Pancreas (tissue), 10 donors: Measurements from ENCODE around the gene NXT1. TPM values are rescaled to one million over a fixed set of nuclear protein-coding genes. Genes with fewer than 3 reads are reported as not detected.

ENCODE experiments used
- ATAC-seq, 4 donors: fragments of 200-7000 bp; cut with Tn5 transposase; one replicate each; pipeline versions ENCODE4 v1.8.0 to v1.9.1; 2020; ENCODE audit warnings: mild to moderate bottlenecking in 4 of 4, moderate library complexity in 4 of 4
- DNase-seq, 6 donors: peaks; one replicate each; pipeline ENCODE4 v3.0.0-alpha.2; 2020
- FAIRE-seq: peaks from 2 replicates; lab custom pipeline; 2012; peaks lifted over from hg19 to GRCh38; lab: Jason Lieb, UNC
- H3K27ac ChIP-seq, 4 donors: fragments of 200-600 bp; sonication (generic); 1 replicate in 3 of 4; 2 replicates in 1 of 4; pipeline versions ENCODE4 v1.5.0 to v1.8.0; 2020
- H3K27me3 ChIP-seq, 4 donors: fragments of 200-600 bp; one replicate each; pipeline ENCODE4 v1.8.0; 2021
- H3K36me3 ChIP-seq, 3 donors: fragments of 200-600 bp; sonication (generic) in 1 of 3; one replicate each; pipeline versions ENCODE4 v1.5.0 to v1.8.0; 2020 to 2021
- H3K4me1 ChIP-seq, 3 donors: fragments of 200-600 bp; one replicate each; pipeline ENCODE4 v1.8.0; 2021
- H3K4me3 ChIP-seq, 4 donors: fragments of 200-600 bp; sonication (generic) in 2 of 4; one replicate each; pipeline versions ENCODE4 v1.5.0 to v1.8.0; 2020 to 2021
- H3K9me3 ChIP-seq, 4 donors: fragments of 200-600 bp; one replicate each; pipeline ENCODE4 v1.8.0; 2021
- CTCF ChIP-seq, 4 donors: fragments of 200-600 bp; sonication (generic) in 3 of 4; IDR thresholded peaks; one replicate each; pipeline versions ENCODE4 v1.5.0 to v1.8.0; 2021; ENCODE audit warnings: antibody characterized with exemption in 4 of 4
- WGBS, 2 donors: extraction: QIAGEN DNeasy Blood & Tissue Kit; methylation state at CpG; one replicate each; pipeline ENCODE4 v1.1.7; 2013; 5-methylcytosine and 5-hydroxymethylcytosine counted together
- intact Hi-C, 3 donors: fragments of 100-400 bp; cut with DNase I; formaldehyde crosslinking; loops; one replicate each; pipeline versions ENCODE4 v1.11.1 to v1.14.2; 2022
- polyA plus RNA-seq, 2 donors: library from polyadenylated mRNA; stranded (reverse); fragments of 200-250 nt; gene quantifications; one replicate each; pipeline ENCODE4 v1.2.3, GENCODE V29; 2013
- total RNA-seq, 6 donors: library from RNA; stranded (reverse); fragmentation: NEBNext Ultra II Directional in 4 of 6; extraction: Animal tissue kit (Norgen Biotek cat#: 25700) in 4 of 6; gene quantifications; one replicate each; pipeline versions ENCODE4 v1.2.1 to v1.2.4, GENCODE V29; 2021 to 2023
- donor health status: healthy with polysubstance abuse.
- donor health status: DM: no; HTN: no; CAD: no; lungs with moderate emphysema.
- donor health status: DM: no; HTN: no; CAD: no.
- donor health status: control.
- donor health status: control.
- donor health status: Bipolar disorder and iron deficiency.
- donor health status: DM: yes; HTN: yes; CAD: no.
- donor health status: DM: no; HTN: no; CAD: no.
- donor health status: DM: no; HTN: no; CAD: no.
- donor health status: DM: yes; HTN: yes; CAD: no.

Gene NXT1
- total and polyA plus RNA-seq, 8 donors, result 4.2 to 9.6 (median 7.4) TPM

GRCh38 chr20:23358923-23359593 lies 8.5 kb downstream of the NXT1 start:
- Histone ChIP-seq H3K9me3 (no peaks in the 10 kb centered on the region), H3K4me1 (peaks cover 10 to 35% (median 24%) of the 10 kb centered on the region in 3 donors), H3K4me3 (peak overlapping the region in 3 of 4 donors; percentile 53 to 69 (median 64)), H3K36me3 (peaks cover 0 to 5% (median 4%) of the 10 kb centered on the region in 3 donors), H3K27me3 (no peaks in the 10 kb centered on the region), H3K27ac (peak overlapping the region; percentile 81 to 100 (median 88))
- 12 to 13% methylated on average over 7 of the region's 7 CpGs for WGBS, 2 donors
- no peak for TF ChIP-seq CTCF (IDR thresholded peaks at IDR 0.05)
- DNase-seq, result peak in 4 of 6 donors; percentile 43 to 51 (median 47)
- intact Hi-C loops, result no loop called here
- ATAC-seq, result no peak
- FAIRE-seq, result no peak

DNA sequence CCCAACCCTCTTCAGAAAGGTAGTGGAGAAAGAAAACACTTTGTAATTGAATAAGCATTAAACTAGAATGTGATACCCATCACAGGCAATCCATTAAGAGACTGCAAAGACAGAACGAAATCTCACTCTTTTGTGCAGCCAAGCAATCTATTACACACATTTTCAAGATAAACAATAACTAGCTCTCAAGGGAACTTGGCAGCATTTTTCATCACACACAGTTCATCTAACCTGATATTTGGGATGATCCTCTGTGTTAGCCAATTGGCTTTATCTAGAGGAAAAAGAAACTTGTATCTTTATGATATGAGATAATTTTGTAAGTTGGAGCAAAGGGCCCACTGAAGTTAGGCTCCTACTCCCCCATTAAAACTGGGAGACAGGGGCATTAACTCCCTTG lies 9.9 kb downstream of the NXT1 start:
- ATAC-seq (no peak), FAIRE-seq (no peak), DNase-seq (no peak)
- no peaks in the 10 kb centered on the region for H3K9me3 ChIP-seq
- H3K27ac ChIP-seq, result peak overlapping the region; percentile 98 to 100 (median 99)
- H3K4me1 ChIP-seq, result peaks cover 10 to 35% (median 24%) of the 10 kb centered on the region in 3 donors
- H3K27me3 ChIP-seq, result no peaks in the 10 kb centered on the region
- 11 to 16% methylated on average over 1 of the region's 1 CpG for WGBS, 2 donors
- H3K36me3 ChIP-seq, result no peaks in the 10 kb centered on the region
- H3K4me3 ChIP-seq, result no peak overlapping the region
- no peak for TF ChIP-seq CTCF (IDR thresholded peaks at IDR 0.05)
- intact Hi-C loops, result no loop called here

- H3K27ac ChIP-seq, result peak overlapping the region; percentile 98 to 100 (median 99)
- FAIRE-seq, result no peak
- peak in 2 of 6 donors; percentile 27 to 28 for DNase-seq
- no peaks in the 10 kb centered on the region for H3K27me3 ChIP-seq
- intact Hi-C loops, result no loop called here
- no peaks in the 10 kb centered on the region for H3K9me3 ChIP-seq
- H3K36me3 ChIP-seq, result no peaks in the 10 kb centered on the region
- H3K4me1 ChIP-seq, result peaks cover 10 to 40% (median 28%) of the 10 kb centered on the region in 3 donors
- H3K4me3 ChIP-seq, result peak overlapping the region; percentile 59 to 93 (median 90)
- ATAC-seq, result no peak
- no peak for TF ChIP-seq CTCF (IDR thresholded peaks at IDR 0.05)
- 1 to 2% methylated on average over 8 of the region's 8 CpGs for WGBS, 2 donors
These were observed 10.5 kb downstream of the NXT1 start for GRCh38 chr20:23361119-23361475.

- FAIRE-seq (no peak), ATAC-seq (peak; percentile 80 to 86 (median 84)), DNase-seq (peak; percentile 97 to 100 (median 99))
- Histone ChIP-seq H3K27ac (peak within 1 kb of the TSS; percentile 98 to 100 (median 99)), H3K36me3 (no peaks in the 10 kb centered on the region), H3K9me3 (no peaks in the 10 kb centered on the region), H3K4me1 (peaks cover 10 to 46% (median 34%) of the 10 kb centered on the region in 3 donors), H3K27me3 (no peaks in the 10 kb centered on the region), H3K4me3 (peak within 1 kb of the TSS; percentile 59 to 93 (median 90))
- WGBS, 2 donors, result 0% methylated on average over 71 to 114 of the region's 114 CpGs
- intact Hi-C loops, result no loop called here
- TF ChIP-seq CTCF (IDR thresholded peaks at IDR 0.05), result peak in 1 of 4 donors; percentile 13
These were observed 11.1 kb downstream of the NXT1 start, which contains the start of gene GZF1 for GRCh38 chr20:23361476-23362391. TSS of gene GZF1 (plus strand) at chr20:23362182. CDS start at chr20:23364384, 2,202 bp downstream.
